ENCODE results near the gene CAMKK2. TPM values are rescaled to one million over a fixed set of nuclear protein-coding genes. Genes with fewer than 3 reads are reported as not detected.
A peak's percentile ranks its signal among the peaks of the same experiment; 100 is the strongest.

The CAMKK2 gene
- total and polyA plus RNA-seq, 4 donors: 10.5 to 26.0 (median 20.5) TPM

GRCh38 chr12:121241156-121241970, 55.1 kb downstream of the CAMKK2 start:
- Histone ChIP-seq H3K27me3 (ENCODE audit: control insufficient read depth in 4 of 4, insufficient read depth in 4 of 4, low read length in 3 of 4) (no peaks in the 10 kb centered on the region), H3K36me3 (ENCODE audit: control insufficient read depth in 4 of 4, insufficient read depth in 3 of 4, low read depth in 1 of 4, low read length in 3 of 4) (peaks cover 4 to 38% (median 21%) of the 10 kb centered on the region in 4 donors), H3K4me3 (ENCODE audit: low read depth in 1 of 3, low read length in 3 of 3) (no peak overlapping the region), H3K9ac (ENCODE audit: low read depth in 1 of 2, low read length in 2 of 2) (no peak overlapping the region), H3K9me3 (ENCODE audit: control insufficient read depth in 4 of 4, low read length in 3 of 4) (no peaks in the 10 kb centered on the region), H3K27ac (ENCODE audit: low read depth in 1 of 2, low read length in 2 of 2) (peak overlapping the region; percentile 32 to 38), H3K4me1 (ENCODE audit: control insufficient read depth in 4 of 4, insufficient read depth in 4 of 4, low read length in 3 of 4) (peaks cover 7 to 15% (median 10%) of the 10 kb centered on the region in 4 donors)
- 92% methylated on average over 17 of the region's 17 CpGs for WGBS
- TF ChIP-seq ATF3 (IDR thresholded peaks at IDR 0.05) (no peak), CTCF (IDR thresholded peaks at IDR 0.05; ENCODE audit: low read depth, low read length, missing input control) (no peak), HNF4G (IDR thresholded peaks at IDR 0.05) (no peak), EGR1 (IDR thresholded peaks at IDR 0.05; ENCODE audit: low read depth in 2 of 2) (no peak)
- no peak for DNase-seq (ENCODE audit: low spot score)

GRCh38 chr12:121240484-121241101, 55.9 kb downstream of the CAMKK2 start:
- H3K4me3 ChIP-seq (ENCODE audit: low read depth in 1 of 3, low read length in 3 of 3): no peak overlapping the region
- H3K9ac ChIP-seq (ENCODE audit: low read depth in 1 of 2, low read length in 2 of 2): no peak overlapping the region
- peak in 1 of 2 donors; percentile 56 for TF ChIP-seq RXRA (IDR thresholded peaks at IDR 0.05)
- no peak for TF ChIP-seq REST (IDR thresholded peaks at IDR 0.05)
- no peak for DNase-seq (ENCODE audit: low spot score)
- peak overlapping the region; percentile 32 to 38 for H3K27ac ChIP-seq (ENCODE audit: low read depth in 1 of 2, low read length in 2 of 2)
- WGBS: 74% methylated on average over 38 of the region's 38 CpGs
- H3K36me3 ChIP-seq (ENCODE audit: control insufficient read depth in 4 of 4, insufficient read depth in 3 of 4, low read depth in 1 of 4, low read length in 3 of 4): peaks cover 4 to 34% (median 24%) of the 10 kb centered on the region in 4 donors
- no peaks in the 10 kb centered on the region for H3K9me3 ChIP-seq (ENCODE audit: control insufficient read depth in 4 of 4, low read length in 3 of 4)
- no peaks in the 10 kb centered on the region for H3K27me3 ChIP-seq (ENCODE audit: control insufficient read depth in 4 of 4, insufficient read depth in 4 of 4, low read length in 3 of 4)
- H3K4me1 ChIP-seq (ENCODE audit: control insufficient read depth in 4 of 4, insufficient read depth in 4 of 4, low read length in 3 of 4): peaks cover 7 to 15% (median 10%) of the 10 kb centered on the region in 4 donors

GRCh38 chr12:121240062-121240420, 56.5 kb downstream of the CAMKK2 start:
- H3K4me1 ChIP-seq (ENCODE audit: control insufficient read depth in 4 of 4, insufficient read depth in 4 of 4, low read length in 3 of 4): peaks cover 7 to 15% (median 10%) of the 10 kb centered on the region in 4 donors
- H3K36me3 ChIP-seq (ENCODE audit: control insufficient read depth in 4 of 4, insufficient read depth in 3 of 4, low read depth in 1 of 4, low read length in 3 of 4): peaks cover 4 to 28% (median 24%) of the 10 kb centered on the region in 4 donors
- no peaks in the 10 kb centered on the region for H3K27me3 ChIP-seq (ENCODE audit: control insufficient read depth in 4 of 4, insufficient read depth in 4 of 4, low read length in 3 of 4)
- H3K27ac ChIP-seq (ENCODE audit: low read depth in 1 of 2, low read length in 2 of 2): peak overlapping the region; percentile 4 to 6
- no peak overlapping the region for H3K4me3 ChIP-seq (ENCODE audit: low read depth in 1 of 3, low read length in 3 of 3)
- DNase-seq (ENCODE audit: low spot score): no peak
- H3K9ac ChIP-seq (ENCODE audit: low read depth in 1 of 2, low read length in 2 of 2): no peak overlapping the region
- H3K9me3 ChIP-seq (ENCODE audit: control insufficient read depth in 4 of 4, low read length in 3 of 4): no peaks in the 10 kb centered on the region
- 87% methylated on average over 7 of the region's 7 CpGs for WGBS
- TF ChIP-seq RXRA (IDR thresholded peaks at IDR 0.05) (no peak), FOXA2 (IDR thresholded peaks at IDR 0.05) (no peak), HNF4A (conservative IDR thresholded peaks at IDR 0.05) (no peak), YY1 (IDR thresholded peaks at IDR 0.05) (no peak), CTCF (IDR thresholded peaks at IDR 0.05; ENCODE audit: low read depth, low read length, missing input control) (no peak), ATF3 (IDR thresholded peaks at IDR 0.05) (no peak), TAF1 (conservative IDR thresholded peaks at IDR 0.05) (no peak), JUND (IDR thresholded peaks at IDR 0.05) (no peak), NR2F2 (IDR thresholded peaks at IDR 0.05) (no peak), EGR1 (IDR thresholded peaks at IDR 0.05; ENCODE audit: low read depth in 2 of 2) (no peak), FOXA1 (IDR thresholded peaks at IDR 0.05) (no peak), MAX (IDR thresholded peaks at IDR 0.05) (no peak), RAD21 (IDR thresholded peaks at IDR 0.05) (no peak), SP1 (IDR thresholded peaks at IDR 0.05) (no peak), HNF4G (IDR thresholded peaks at IDR 0.05) (no peak), GABPA (IDR thresholded peaks at IDR 0.05 in 1 of 2, conservative IDR thresholded peaks at IDR 0.05 in 1 of 2) (no peak)

All from liver (tissue), 9 donors.